B cell (primary cell): ENCODE measurements around the gene SAC3D1. TPM values are rescaled to one million over a fixed set of nuclear protein-coding genes. Genes with fewer than 3 reads are reported as not detected.

ENCODE experiments used
- ATAC-seq: fragments of 200-7000 bp; cut with Tn5 transposase; one replicate; pipeline ENCODE4 v1.10.0; 2021; ENCODE audit warnings: low read depth, mild to moderate bottlenecking, moderate number of reproducible peaks, moderate library complexity
- CTCF ChIA-PET: fragments of 350-600 bp; sonication (Branson Sonifier 250); formaldehyde crosslinking; loops from one replicate; lab custom pipeline; 2021; ENCODE audit warnings: antibody characterized with exemption, inconsistent platforms; lab: Charles Lee
- POLR2A ChIA-PET: fragments of 350-600 bp; sonication (Branson Sonifier 250); formaldehyde crosslinking; loops from one replicate; lab custom pipeline; 2021; ENCODE audit warnings: antibody characterized with exemption; lab: Charles Lee
- DNase-seq: peaks from one replicate; pipeline ENCODE4 v3.0.0; 2013
- H2AFZ ChIP-seq: 2 replicates; pipeline ENCODE4 v1.6.1; 2012; ENCODE audit warnings: mild to moderate bottlenecking, low read depth, low read length; ENCODE audit not compliant: insufficient read depth, poor library complexity, severe bottlenecking
- H3K27ac ChIP-seq, 2 donors: 1 replicate in 1 of 2; 2 replicates in 1 of 2; pipeline ENCODE4 v1.5.1; 2012 to 2013; ENCODE audit warnings: low read length in 2 of 2, mild to moderate bottlenecking in 2 of 2, moderate library complexity in 1 of 2
- H3K27me3 ChIP-seq, 4 experiments: fragments of 200-600 bp in 1 of 4; sonication (generic) in 1 of 4; replicated peaks in 1 of 4; 1 replicate in 2 of 4; 2 replicates in 2 of 4; pipeline versions ENCODE4 v1.6.1 to v1.7.0; 2013 to 2016; ENCODE audit warnings: low read length in 3 of 4, mild to moderate bottlenecking in 2 of 4, mixed read lengths in 1 of 4, moderate library complexity in 1 of 4; ENCODE audit not compliant: insufficient read depth in 4 of 4, control insufficient read depth in 3 of 4; ENCODE audit errors: control extremely low read depth in 1 of 4
- H3K36me3 ChIP-seq, 2 experiments: replicated peaks in 1 of 2; 1 replicate in 1 of 2; 2 replicates in 1 of 2; pipeline versions ENCODE4 v1.6.1 to v1.7.1; 2013; ENCODE audit warnings: low read length in 1 of 2; ENCODE audit not compliant: insufficient read depth in 2 of 2, control insufficient read depth in 1 of 2; ENCODE audit errors: control extremely low read depth in 1 of 2, extremely low read depth in 1 of 2
- H3K4me1 ChIP-seq, 2 donors: fragments of 200-600 bp in 1 of 2; sonication (generic) in 1 of 2; 1 replicate in 1 of 2; 2 replicates in 1 of 2; pipeline versions ENCODE4 v1.5.1 to v1.6.1; 2013 to 2017; ENCODE audit warnings: low read length in 2 of 2; ENCODE audit not compliant: control insufficient read depth in 2 of 2, insufficient read depth in 2 of 2
- H3K4me2 ChIP-seq: replicated peaks from 2 replicates; pipeline ENCODE3; 2012; ENCODE audit warnings: mild to moderate bottlenecking, low read depth, low read length; ENCODE audit not compliant: poor library complexity, severe bottlenecking
- H3K4me3 ChIP-seq, 5 experiments: fragments of 200-600 bp in 1 of 5; sonication (generic) in 1 of 5; 1 replicate in 3 of 5; 2 replicates in 2 of 5; pipeline versions ENCODE4 v1.5.1 to v1.7.0; 2011 to 2016; ENCODE audit warnings: low read length in 4 of 5, mild to moderate bottlenecking in 4 of 5, low read depth in 2 of 5, control low read depth in 1 of 5, moderate library complexity in 1 of 5; ENCODE audit not compliant: insufficient read depth in 1 of 5; ENCODE audit errors: control extremely low read depth in 1 of 5, extremely low read depth in 1 of 5
- H3K79me2 ChIP-seq: fragments of 200-600 bp; sonication (generic); one replicate; pipeline ENCODE4 v1.6.0; 2016; ENCODE audit warnings: low read length; ENCODE audit not compliant: control insufficient read depth, insufficient read depth
- H3K9ac ChIP-seq: fragments of 200-600 bp; sonication (generic); 2 replicates; pipeline ENCODE4 v1.6.1; 2017; ENCODE audit warnings: mild to moderate bottlenecking, low read length, moderate library complexity
- H3K9me3 ChIP-seq, 3 donors: one replicate each; pipeline versions ENCODE4 v1.6.1 to v1.7.1; 2013; ENCODE audit warnings: low read length in 2 of 3; ENCODE audit not compliant: control insufficient read depth in 2 of 3, insufficient read depth in 1 of 3; ENCODE audit errors: control extremely low read depth in 1 of 3
- H4K20me1 ChIP-seq: 2 replicates; pipeline ENCODE4 v1.6.0; 2012; ENCODE audit warnings: mild to moderate bottlenecking, low read length; ENCODE audit not compliant: insufficient read depth, control insufficient read depth, poor library complexity, severe bottlenecking
- H3K27ac Mint-ChIP-seq: one replicate; pipeline ENCODE4 v1.8.0; 2021; ENCODE audit warnings: mixed read lengths
- H3K27me3 Mint-ChIP-seq: one replicate; pipeline ENCODE4 v1.8.0; 2021; ENCODE audit warnings: mixed read lengths
- H3K4me1 Mint-ChIP-seq: one replicate; pipeline ENCODE4 v1.8.0; 2021; ENCODE audit warnings: mixed read lengths
- H3K4me3 Mint-ChIP-seq: one replicate; pipeline ENCODE4 v1.8.0; 2021; ENCODE audit warnings: mixed read lengths
- H3K9me3 Mint-ChIP-seq: one replicate; pipeline ENCODE4 v1.8.0; 2022; ENCODE audit warnings: mixed read lengths; ENCODE audit not compliant: insufficient read depth
- CTCF ChIP-seq: fragments of 200-600 bp; IDR thresholded peaks from one replicate; pipeline ENCODE4 v1.8.0; 2022; ENCODE audit warnings: antibody characterized with exemption, mild to moderate bottlenecking
- EZH2 ChIP-seq: IDR thresholded peaks from 2 replicates; pipeline ENCODE4 v1.6.1; 2012; ENCODE audit warnings: borderline replicate concordance, low read depth, mild to moderate bottlenecking, moderate library complexity, low read length; ENCODE audit not compliant: insufficient read depth, poor library complexity, severe bottlenecking
- WGBS: methylation state at CpG from one replicate; pipeline ENCODE4 v1.1.5; 2013; ENCODE audit warnings: missing lambda C conversion rate; ENCODE audit not compliant: insufficient coverage; 5-methylcytosine and 5-hydroxymethylcytosine counted together
- intact Hi-C: fragments of 100-400 bp; cut with micrococcal nuclease; formaldehyde crosslinking; loops from one replicate; pipeline ENCODE4 v1.10.0; 2022
- polyA plus RNA-seq: library from polyadenylated mRNA; depleted of rRNA; stranded (reverse); fragments of >200 nt; gene quantifications from 2 replicates; pipeline ENCODE4 v1.2.3, GENCODE V29; 2012
- total RNA-seq, 2 donors: library from RNA; stranded (reverse); fragments of 120-200 nt in 1 of 2; gene quantifications; 1 replicate in 1 of 2; 2 replicates in 1 of 2; pipeline versions ENCODE4 v1.2.3 to v1.2.4, GENCODE V29; 2013 to 2022

SAC3D1 gene
- total and polyA plus RNA-seq, 2 donors (not counting 1 experiment from before 2014, with no cell fraction given) = 5.9 to 6.0 TPM

- Histone ChIP-seq H4K20me1 (peaks cover 5% of the 10 kb centered on the region), H3K9me3 (no peaks in the 10 kb centered on the region), H3K79me2 (peaks cover 17% of the 10 kb centered on the region), H3K9ac (no peak overlapping the region), H3K27me3 (no peaks in the 10 kb centered on the region), H2AFZ (no peak overlapping the region), H3K27ac (no peak overlapping the region), H3K4me2 (no peak overlapping the region), H3K4me1 (peaks cover 3 to 11% of the 10 kb centered on the region in 2 donors), H3K36me3 (peaks cover 3 to 26% of the 10 kb centered on the region in 2 experiments), H3K4me3 (no peak overlapping the region)
- no peaks in the 10 kb centered on the region for H3K9me3 Mint-ChIP-seq
- no peak for DNase-seq
- intact Hi-C loops = no loop called here
- H3K27me3 Mint-ChIP-seq = no peaks in the 10 kb centered on the region
- 93% methylated on average over 11 of the region's 11 CpGs for WGBS
- TF ChIP-seq CTCF (no peak), EZH2 (no peak)
- H3K4me3 Mint-ChIP-seq = no peak overlapping the region
- CTCF ChIA-PET = no interaction called here
- H3K27ac Mint-ChIP-seq = no peak overlapping the region
- POLR2A ChIA-PET = no interaction called here
- H3K4me1 Mint-ChIP-seq = peaks cover 2% of the 10 kb centered on the region
- no peak for ATAC-seq
Measured at GRCh38 chr11:65035579-65035978, 5.4 kb upstream of the SAC3D1 start.

- Mint-ChIP-seq H3K9me3 (no peaks in the 10 kb centered on the region), H3K4me1 (peaks cover 7% of the 10 kb centered on the region), H3K27me3 (no peaks in the 10 kb centered on the region), H3K4me3 (no peak overlapping the region), H3K27ac (no peak overlapping the region)
- ChIA-PET POLR2A (interaction anchor here (0.6 kb wide), 1 partner anchor 11 kb away, joined by 3 read pairs; no protein-coding TSS in a partner anchor), CTCF (interaction anchor here (1.2 kb wide), 1 partner anchor 22 kb away, joined by 3 read pairs; no protein-coding TSS in a partner anchor)
- TF ChIP-seq CTCF (no peak), EZH2 (no peak)
- no peaks in the 10 kb centered on the region for H3K9me3 ChIP-seq
- intact Hi-C loops = no loop called here
- H3K79me2 ChIP-seq = peaks cover 5% of the 10 kb centered on the region
- H2AFZ ChIP-seq = no peak overlapping the region
- H3K9ac ChIP-seq = no peak overlapping the region
- ATAC-seq (no peak), DNase-seq (no peak)
- peaks cover 2 to 22% of the 10 kb centered on the region in 2 experiments for H3K36me3 ChIP-seq
- H3K27me3 ChIP-seq = no peaks in the 10 kb centered on the region
- peaks cover 7 to 17% of the 10 kb centered on the region in 2 donors for H3K4me1 ChIP-seq
- no peak overlapping the region for H3K4me2 ChIP-seq
- no peak overlapping the region for H3K27ac ChIP-seq
- H3K4me3 ChIP-seq = no peak overlapping the region
- H4K20me1 ChIP-seq = peaks cover 5% of the 10 kb centered on the region
- no CpG with 5 or more reads among the region's 6 CpGs for WGBS
Measured at GRCh38 chr11:65036931-65037330, 4.1 kb upstream of the SAC3D1 start.
